ENCODE data around the gene TIGD3.

The TIGD3 gene

DNA sequence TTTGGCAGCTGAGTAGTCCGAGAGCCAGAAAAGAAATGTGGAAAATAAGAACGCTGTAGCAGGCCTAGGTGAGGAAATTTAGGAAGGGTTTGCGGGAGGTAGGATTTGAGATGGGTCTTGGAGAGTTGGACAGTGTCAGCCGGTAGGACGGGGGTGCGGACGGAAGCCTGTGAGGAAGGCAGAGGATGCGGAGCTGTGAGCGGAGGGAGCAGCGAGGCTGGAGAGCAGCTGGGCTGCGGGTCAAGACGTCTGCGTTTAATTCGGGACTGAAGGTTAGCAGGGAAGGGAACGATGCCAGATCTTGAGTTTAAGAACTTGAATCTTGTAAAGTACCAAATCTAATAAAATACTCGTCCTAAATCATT, 669 bp upstream of the TIGD3 start:
- no peak overlapping the region for H4K91ac ChIP-seq (ENCODE audit: low read depth, low read length, poor library complexity)
- H2AK5ac ChIP-seq (ENCODE audit: low read depth, low read length): no peak overlapping the region
- no peak overlapping the region for H3K18ac ChIP-seq (ENCODE audit: low read length)
- no peak overlapping the region for H3K27ac ChIP-seq (replicated peaks; ENCODE audit: low read length)
- H3K14ac ChIP-seq (ENCODE audit: low read length): no peak overlapping the region
- no peak overlapping the region for H2BK15ac ChIP-seq (ENCODE audit: low read length)
- peaks cover 10 to 22% of the 10 kb centered on the region in 2 donors for H3K4me1 ChIP-seq (ENCODE audit: control insufficient read depth in 2 of 2, insufficient read depth in 1 of 2, low read depth in 1 of 2, low read length in 2 of 2)
- H3K9ac ChIP-seq (ENCODE audit: low read depth, low read length, poor library complexity): no peak overlapping the region
- peak overlapping the region; percentile 97 for H3K4me2 ChIP-seq (ENCODE audit: insufficient read depth, low read length, poor library complexity, severe bottlenecking)
- H2AFZ ChIP-seq (ENCODE audit: low read length): peak overlapping the region; percentile 94
- H3K4me3 ChIP-seq (ENCODE audit: low read length in 2 of 2): peak overlapping the region; percentile 70 to 79
- no peak overlapping the region for H2BK120ac ChIP-seq (ENCODE audit: low read depth, low read length)
- no peak overlapping the region for H3K4ac ChIP-seq (ENCODE audit: low read length)
- H2BK5ac ChIP-seq (ENCODE audit: low read length): no peak overlapping the region
- no peaks in the 10 kb centered on the region for H3K9me3 ChIP-seq (replicated peaks in 1 of 2; ENCODE audit: control insufficient read depth in 2 of 2, insufficient read depth in 1 of 2, low read depth in 1 of 2, low read length in 2 of 2)
- H3K27me3 ChIP-seq (ENCODE audit: control insufficient read depth in 3 of 3, insufficient read depth in 3 of 3, low read depth in 1 of 3, low read length in 3 of 3): peaks cover 0 to 15% (median 0%) of the 10 kb centered on the region in 3 experiments
- H3K79me1 ChIP-seq (ENCODE audit: low read depth, low read length): no peaks in the 10 kb centered on the region
- WGBS, 2 donors (ENCODE audit: extremely low coverage in 2 of 2, insufficient read length in 2 of 2, insufficient replicate concordance in 1 of 2): no CpG with 5 or more reads among the region's 16 CpGs
- peaks cover 22 to 45% of the 10 kb centered on the region in 2 donors for H3K36me3 ChIP-seq (replicated peaks in 1 of 2; ENCODE audit: control insufficient read depth in 2 of 2, insufficient read depth in 2 of 2, low read length in 2 of 2)
- peak overlapping the region; percentile 86 for H3K23ac ChIP-seq (ENCODE audit: low read depth, low read length, poor library complexity)
- DNase-seq (ENCODE audit: low spot score): no peak
- H4K8ac ChIP-seq (ENCODE audit: low read depth, low read length): no peak overlapping the region
- H2BK12ac ChIP-seq (ENCODE audit: low read length): no peak overlapping the region

DNA sequence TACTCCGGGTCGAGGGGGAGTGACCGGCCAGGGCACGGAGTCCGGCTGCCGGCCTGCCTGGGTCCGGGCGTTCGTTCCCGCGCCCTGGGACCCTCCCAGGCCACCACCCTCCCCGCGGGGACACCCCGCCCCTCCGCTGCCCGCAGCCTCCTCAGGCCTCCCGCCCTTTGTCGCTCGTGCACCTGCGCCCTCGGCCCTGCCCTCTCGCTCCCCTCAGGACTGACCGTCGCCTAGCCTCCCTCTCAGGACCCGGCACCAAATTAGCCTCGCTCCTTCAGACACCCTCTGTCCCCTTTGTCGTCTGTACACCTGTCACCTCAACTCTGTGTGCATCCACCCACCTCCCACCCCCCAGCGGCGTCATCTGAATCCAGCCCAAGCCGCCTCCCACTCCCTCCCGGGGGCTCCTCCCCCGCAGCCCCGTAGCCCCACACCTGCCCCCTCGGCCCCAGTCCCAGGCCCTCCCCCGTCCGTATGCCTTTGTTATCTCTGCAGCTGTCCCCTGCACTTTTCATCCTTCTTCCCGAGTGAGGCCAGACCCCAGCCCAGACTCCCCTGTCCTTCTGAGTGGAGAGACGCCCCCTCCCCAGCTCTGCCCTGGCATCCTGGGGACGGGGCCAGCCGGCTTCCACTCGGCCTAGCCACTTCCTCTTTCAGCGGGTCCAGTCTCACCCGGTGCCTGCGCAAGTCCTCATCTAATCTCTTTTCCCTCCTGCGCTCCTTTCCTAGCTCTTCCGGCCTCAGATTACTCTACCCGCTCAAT, 643 bp downstream of the TIGD3 start:
- Histone ChIP-seq H3K9me3 (replicated peaks in 1 of 2; ENCODE audit: control insufficient read depth in 2 of 2, insufficient read depth in 1 of 2, low read depth in 1 of 2, low read length in 2 of 2) (no peaks in the 10 kb centered on the region), H3K79me1 (ENCODE audit: low read depth, low read length) (no peaks in the 10 kb centered on the region), H2AK5ac (ENCODE audit: low read depth, low read length) (peak overlapping the region; percentile 82), H3K27me3 (ENCODE audit: control insufficient read depth in 3 of 3, insufficient read depth in 3 of 3, low read depth in 1 of 3, low read length in 3 of 3) (peaks cover 0 to 15% (median 0%) of the 10 kb centered on the region in 3 experiments), H2BK15ac (ENCODE audit: low read length) (peak overlapping the region; percentile 94), H2AFZ (ENCODE audit: low read length) (peak overlapping the region; percentile 94), H2BK120ac (ENCODE audit: low read depth, low read length) (peak overlapping the region; percentile 95), H3K4me2 (ENCODE audit: insufficient read depth, low read length, poor library complexity, severe bottlenecking) (peak overlapping the region; percentile 72), H3K4ac (ENCODE audit: low read length) (no peak overlapping the region), H4K8ac (ENCODE audit: low read depth, low read length) (no peak overlapping the region), H3K4me1 (ENCODE audit: control insufficient read depth in 2 of 2, insufficient read depth in 1 of 2, low read depth in 1 of 2, low read length in 2 of 2) (peaks cover 16 to 28% of the 10 kb centered on the region in 2 donors), H3K36me3 (replicated peaks in 1 of 2; ENCODE audit: control insufficient read depth in 2 of 2, insufficient read depth in 2 of 2, low read length in 2 of 2) (peaks cover 15 to 34% of the 10 kb centered on the region in 2 donors), H4K91ac (ENCODE audit: low read depth, low read length, poor library complexity) (no peak overlapping the region), H3K23ac (ENCODE audit: low read depth, low read length, poor library complexity) (no peak overlapping the region), H3K14ac (ENCODE audit: low read length) (no peak overlapping the region), H3K4me3 (ENCODE audit: low read length in 2 of 2) (peak overlapping the region; percentile 70 to 85), H2BK5ac (ENCODE audit: low read length) (peak overlapping the region; percentile 75), H2BK12ac (ENCODE audit: low read length) (no peak overlapping the region), H3K18ac (ENCODE audit: low read length) (peak overlapping the region; percentile 98), H3K27ac (replicated peaks; ENCODE audit: low read length) (no peak overlapping the region), H3K9ac (ENCODE audit: low read depth, low read length, poor library complexity) (peak overlapping the region; percentile 95)
- peak; percentile 40 for DNase-seq (ENCODE audit: low spot score)
- no CpG with 5 or more reads among the region's 47 CpGs for WGBS, 2 donors (ENCODE audit: extremely low coverage in 2 of 2, insufficient read length in 2 of 2, insufficient replicate concordance in 1 of 2)

DNA sequence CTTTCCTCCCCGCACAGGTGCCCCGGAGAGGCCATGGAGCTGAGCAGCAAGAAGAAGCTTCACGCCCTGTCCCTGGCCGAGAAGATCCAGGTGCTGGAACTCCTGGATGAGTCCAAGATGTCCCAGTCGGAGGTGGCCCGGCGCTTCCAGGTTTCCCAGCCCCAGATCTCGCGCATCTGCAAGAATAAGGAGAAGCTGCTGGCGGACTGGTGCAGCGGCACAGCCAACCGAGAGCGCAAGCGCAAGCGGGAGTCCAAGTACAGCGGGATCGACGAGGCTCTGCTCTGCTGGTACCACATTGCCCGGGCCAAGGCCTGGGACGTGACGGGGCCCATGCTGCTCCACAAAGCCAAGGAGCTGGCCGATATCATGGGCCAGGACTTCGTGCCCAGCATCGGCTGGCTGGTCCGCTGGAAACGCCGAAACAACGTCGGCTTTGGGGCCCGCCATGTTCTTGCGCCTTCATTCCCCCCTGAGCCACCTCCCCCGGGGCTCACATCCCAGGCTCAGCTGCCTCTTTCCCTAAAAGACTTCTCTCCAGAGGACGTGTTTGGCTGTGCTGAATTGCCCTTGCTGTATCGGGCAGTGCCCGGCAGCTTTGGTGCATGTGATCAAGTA, 1.3 kb downstream of the TIGD3 start:
- Histone ChIP-seq H3K4me2 (ENCODE audit: insufficient read depth, low read length, poor library complexity, severe bottlenecking) (peak overlapping the region; percentile 72), H2BK12ac (ENCODE audit: low read length) (no peak overlapping the region), H3K4ac (ENCODE audit: low read length) (no peak overlapping the region), H2AFZ (ENCODE audit: low read length) (peak overlapping the region; percentile 94), H3K79me1 (ENCODE audit: low read depth, low read length) (no peaks in the 10 kb centered on the region), H2BK15ac (ENCODE audit: low read length) (peak overlapping the region; percentile 94), H3K9ac (ENCODE audit: low read depth, low read length, poor library complexity) (peak overlapping the region; percentile 72), H3K27ac (replicated peaks; ENCODE audit: low read length) (no peak overlapping the region), H3K4me3 (ENCODE audit: low read length in 2 of 2) (peak overlapping the region; percentile 70 to 85), H2BK120ac (ENCODE audit: low read depth, low read length) (peak overlapping the region; percentile 95), H3K4me1 (ENCODE audit: control insufficient read depth in 2 of 2, insufficient read depth in 1 of 2, low read depth in 1 of 2, low read length in 2 of 2) (peaks cover 16 to 28% of the 10 kb centered on the region in 2 donors), H3K23ac (ENCODE audit: low read depth, low read length, poor library complexity) (peak overlapping the region; percentile 99), H2BK5ac (ENCODE audit: low read length) (peak overlapping the region; percentile 75), H4K8ac (ENCODE audit: low read depth, low read length) (no peak overlapping the region), H3K9me3 (replicated peaks in 1 of 2; ENCODE audit: control insufficient read depth in 2 of 2, insufficient read depth in 1 of 2, low read depth in 1 of 2, low read length in 2 of 2) (no peaks in the 10 kb centered on the region), H3K36me3 (replicated peaks in 1 of 2; ENCODE audit: control insufficient read depth in 2 of 2, insufficient read depth in 2 of 2, low read length in 2 of 2) (peaks cover 13 to 27% of the 10 kb centered on the region in 2 donors), H2AK5ac (ENCODE audit: low read depth, low read length) (peak overlapping the region; percentile 82), H3K18ac (ENCODE audit: low read length) (peak overlapping the region; percentile 92), H3K27me3 (ENCODE audit: control insufficient read depth in 3 of 3, insufficient read depth in 3 of 3, low read depth in 1 of 3, low read length in 3 of 3) (peaks cover 0 to 15% (median 0%) of the 10 kb centered on the region in 3 experiments), H4K91ac (ENCODE audit: low read depth, low read length, poor library complexity) (no peak overlapping the region), H3K14ac (ENCODE audit: low read length) (no peak overlapping the region)
- no peak for DNase-seq (ENCODE audit: low spot score)
- no CpG with 5 or more reads among the region's 35 CpGs for WGBS, 2 donors (ENCODE audit: extremely low coverage in 2 of 2, insufficient read length in 2 of 2, insufficient replicate concordance in 1 of 2)

DNA sequence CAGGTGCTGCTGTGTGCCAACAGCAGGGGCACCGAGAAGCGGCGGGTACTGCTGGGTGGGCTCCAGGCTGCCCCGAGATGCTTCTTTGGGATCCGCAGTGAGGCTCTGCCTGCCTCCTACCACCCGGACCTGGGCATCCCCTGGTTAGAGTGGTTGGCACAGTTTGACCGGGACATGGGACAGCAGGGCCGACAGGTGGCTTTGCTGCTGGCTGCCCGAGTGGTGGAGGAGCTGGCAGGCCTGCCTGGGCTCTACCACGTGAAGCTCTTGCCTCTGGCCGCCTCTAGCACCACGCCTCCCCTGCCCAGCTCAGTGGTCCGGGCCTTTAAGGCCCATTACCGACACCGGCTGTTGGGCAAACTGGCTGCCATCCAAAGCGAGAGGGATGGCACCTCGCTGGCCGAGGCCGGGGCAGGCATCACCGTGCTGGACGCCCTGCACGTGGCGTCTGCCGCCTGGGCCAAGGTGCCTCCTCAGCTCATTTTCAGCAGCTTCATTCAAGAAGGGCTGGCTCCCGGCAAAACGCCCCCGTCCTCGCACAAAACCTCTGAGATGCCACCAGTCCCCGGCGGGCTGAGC, 1.9 kb downstream of the TIGD3 start:
- Histone ChIP-seq H2AK5ac (ENCODE audit: low read depth, low read length) (peak overlapping the region; percentile 82), H3K14ac (ENCODE audit: low read length) (no peak overlapping the region), H3K27ac (replicated peaks; ENCODE audit: low read length) (no peak overlapping the region), H2BK15ac (ENCODE audit: low read length) (peak overlapping the region; percentile 94), H3K23ac (ENCODE audit: low read depth, low read length, poor library complexity) (peak overlapping the region; percentile 99), H3K18ac (ENCODE audit: low read length) (peak overlapping the region; percentile 92), H4K91ac (ENCODE audit: low read depth, low read length, poor library complexity) (no peak overlapping the region), H3K79me1 (ENCODE audit: low read depth, low read length) (no peaks in the 10 kb centered on the region), H3K4me1 (ENCODE audit: control insufficient read depth in 2 of 2, insufficient read depth in 1 of 2, low read depth in 1 of 2, low read length in 2 of 2) (peaks cover 16 to 28% of the 10 kb centered on the region in 2 donors), H3K36me3 (replicated peaks in 1 of 2; ENCODE audit: control insufficient read depth in 2 of 2, insufficient read depth in 2 of 2, low read length in 2 of 2) (peaks cover 11 to 21% of the 10 kb centered on the region in 2 donors), H4K8ac (ENCODE audit: low read depth, low read length) (peak overlapping the region; percentile 50), H3K9me3 (replicated peaks in 1 of 2; ENCODE audit: control insufficient read depth in 2 of 2, insufficient read depth in 1 of 2, low read depth in 1 of 2, low read length in 2 of 2) (no peaks in the 10 kb centered on the region), H2AFZ (ENCODE audit: low read length) (no peak overlapping the region), H2BK5ac (ENCODE audit: low read length) (peak overlapping the region; percentile 75), H2BK120ac (ENCODE audit: low read depth, low read length) (no peak overlapping the region), H3K9ac (ENCODE audit: low read depth, low read length, poor library complexity) (peak overlapping the region; percentile 7), H3K4ac (ENCODE audit: low read length) (no peak overlapping the region), H3K4me3 (ENCODE audit: low read length in 2 of 2) (no peak overlapping the region), H2BK12ac (ENCODE audit: low read length) (no peak overlapping the region), H3K27me3 (ENCODE audit: control insufficient read depth in 3 of 3, insufficient read depth in 3 of 3, low read depth in 1 of 3, low read length in 3 of 3) (peaks cover 0 to 15% (median 0%) of the 10 kb centered on the region in 3 experiments), H3K4me2 (ENCODE audit: insufficient read depth, low read length, poor library complexity, severe bottlenecking) (no peak overlapping the region)
- no CpG with 5 or more reads among the region's 30 CpGs for WGBS, 2 donors (ENCODE audit: extremely low coverage in 2 of 2, insufficient read length in 2 of 2, insufficient replicate concordance in 1 of 2)
- no peak for DNase-seq (ENCODE audit: low spot score)
